Loucy (cell line): ENCODE results near the gene WDR54.

Source experiments
- H2AFZ ChIP-seq: fragments of 200-600 bp; sonication (generic); 2 replicates; pipeline ENCODE4 v1.6.0; 2016; ENCODE audit warnings: antibody characterized with exemption, mild to moderate bottlenecking, low read length, moderate library complexity
- H3F3A ChIP-seq: fragments of 200-600 bp; 2 replicates; pipeline ENCODE4 v1.6.0; 2016; ENCODE audit warnings: antibody characterized with exemption, low read depth, mild to moderate bottlenecking
- H3K27me3 ChIP-seq: fragments of 200-600 bp; sonication (generic); 2 replicates; pipeline ENCODE4 v1.6.1; 2014; ENCODE audit warnings: low read length, mild to moderate bottlenecking; ENCODE audit not compliant: insufficient read depth, poor library complexity, severe bottlenecking
- H3K36me3 ChIP-seq: fragments of 200-600 bp; sonication (generic); 2 replicates; pipeline ENCODE4 v1.6.1; 2016; ENCODE audit warnings: low read length; ENCODE audit not compliant: insufficient read depth
- H3K4me1 ChIP-seq: fragments of 200-600 bp; sonication (generic); 2 replicates; pipeline ENCODE4 v1.5.1; 2014; ENCODE audit warnings: low read length, mild to moderate bottlenecking; ENCODE audit not compliant: insufficient read depth, poor library complexity, severe bottlenecking
- H3K4me2 ChIP-seq: fragments of 200-600 bp; sonication (generic); 2 replicates; pipeline ENCODE4 v1.6.0; 2014; ENCODE audit warnings: antibody characterized with exemption, low read length, low read depth, mild to moderate bottlenecking; ENCODE audit not compliant: poor library complexity, severe bottlenecking
- H3K4me3 ChIP-seq: fragments of 200-600 bp; sonication (generic); 2 replicates; pipeline ENCODE4 v1.5.1; 2014; ENCODE audit warnings: low read length, mild to moderate bottlenecking, mixed read lengths; ENCODE audit not compliant: poor library complexity, severe bottlenecking
- H3K79me2 ChIP-seq: fragments of 200-600 bp; sonication (generic); 2 replicates; pipeline ENCODE4 v1.6.1; 2014; ENCODE audit warnings: low read length; ENCODE audit not compliant: insufficient read depth
- H3K9ac ChIP-seq: fragments of 200-600 bp; sonication (generic); 2 replicates; pipeline ENCODE4 v1.6.0; 2014; ENCODE audit warnings: mild to moderate bottlenecking, low read depth, low read length, moderate library complexity; ENCODE audit not compliant: poor library complexity, severe bottlenecking
- H3K9me2 ChIP-seq: fragments of 200-600 bp; sonication (generic); replicated peaks from 2 replicates; pipeline ENCODE4 v1.6.1; 2016; ENCODE audit warnings: low read depth, low read length, mixed read lengths
- H3K9me3 ChIP-seq: fragments of 200-600 bp; sonication (generic); 2 replicates; pipeline ENCODE4 v1.6.1; 2014; ENCODE audit warnings: mild to moderate bottlenecking, antibody characterized with exemption, low read length, low read depth; ENCODE audit not compliant: insufficient read depth
- H4K20me1 ChIP-seq: fragments of 200-600 bp; sonication (generic); 2 replicates; pipeline ENCODE4 v1.6.0; 2014; ENCODE audit warnings: antibody characterized with exemption, low read length, mild to moderate bottlenecking; ENCODE audit not compliant: insufficient read depth, poor library complexity, severe bottlenecking
- CTCF ChIP-seq: fragments of 200-600 bp; sonication (generic); conservative IDR thresholded peaks from 2 replicates; pipeline ENCODE4 v1.5.1; 2014; ENCODE audit warnings: mild to moderate bottlenecking, antibody characterized with exemption, low read length
- EZH2phosphoT487 ChIP-seq: fragments of 200-600 bp; IDR thresholded peaks from 2 replicates; pipeline ENCODE4 v1.6.1; 2018; ENCODE audit warnings: antibody characterized with exemption, mild to moderate bottlenecking, moderate library complexity, borderline replicate concordance

WDR54 gene

GRCh38 chr2:74439373-74439772, 17.8 kb downstream of the WDR54 start:
- Histone ChIP-seq H3F3A (no peaks in the 10 kb centered on the region), H2AFZ (no peak overlapping the region), H3K9me3 (no peaks in the 10 kb centered on the region), H3K4me3 (peak overlapping the region; percentile 80), H4K20me1 (peaks cover 2% of the 10 kb centered on the region), H3K9me2 (no peaks in the 10 kb centered on the region), H3K4me1 (peaks cover 39% of the 10 kb centered on the region), H3K4me2 (peak overlapping the region; percentile 99), H3K27me3 (no peaks in the 10 kb centered on the region), H3K9ac (peak overlapping the region; percentile 92), H3K36me3 (no peaks in the 10 kb centered on the region), H3K79me2 (peaks cover 24% of the 10 kb centered on the region; the same call in 1 of the 2 replicates)
- TF ChIP-seq EZH2phosphoT487 = no peak
- TF ChIP-seq CTCF = no peak

GRCh38 chr2:74439803-74440377, 18.4 kb downstream of the WDR54 start:
- no peaks in the 10 kb centered on the region for H3K27me3 ChIP-seq
- H3K4me2 ChIP-seq = peak overlapping the region; percentile 99
- H3K4me1 ChIP-seq = peaks cover 39% of the 10 kb centered on the region
- H3F3A ChIP-seq = no peaks in the 10 kb centered on the region
- peaks cover 2% of the 10 kb centered on the region for H4K20me1 ChIP-seq
- H3K4me3 ChIP-seq = peak overlapping the region; percentile 80
- no peaks in the 10 kb centered on the region for H3K9me2 ChIP-seq
- H3K36me3 ChIP-seq = no peaks in the 10 kb centered on the region
- H3K9me3 ChIP-seq = no peaks in the 10 kb centered on the region
- H3K9ac ChIP-seq = peak overlapping the region; percentile 92
- H2AFZ ChIP-seq = peak overlapping the region; percentile 84
- H3K79me2 ChIP-seq = peaks cover 24% of the 10 kb centered on the region; the same call in 1 of the 2 replicates
- no peak for TF ChIP-seq EZH2phosphoT487
- no peak for TF ChIP-seq CTCF

GRCh38 chr2:74440378-74441169, 19.0 kb downstream of the WDR54 start:
- TF ChIP-seq CTCF (no peak), EZH2phosphoT487 (no peak)
- Histone ChIP-seq H2AFZ (peak overlapping the region; percentile 93), H3K27me3 (no peaks in the 10 kb centered on the region), H3K4me1 (peaks cover 39% of the 10 kb centered on the region), H3K36me3 (no peaks in the 10 kb centered on the region), H3K79me2 (peaks cover 24% of the 10 kb centered on the region; the same call in 1 of the 2 replicates), H3K4me2 (peak overlapping the region; percentile 99), H3F3A (no peaks in the 10 kb centered on the region), H3K9ac (peak overlapping the region; percentile 92), H3K4me3 (peak overlapping the region; percentile 80), H3K9me2 (no peaks in the 10 kb centered on the region), H4K20me1 (peaks cover 2% of the 10 kb centered on the region), H3K9me3 (no peaks in the 10 kb centered on the region)
